ENCODE data around the gene AOPEP. TPM values are rescaled to one million over a fixed set of nuclear protein-coding genes. Genes with fewer than 3 reads are reported as not detected.

The AOPEP gene
- total RNA-seq, 4 donors from 2014 or later, result 149 to 306 (median 193) TPM

DNA sequence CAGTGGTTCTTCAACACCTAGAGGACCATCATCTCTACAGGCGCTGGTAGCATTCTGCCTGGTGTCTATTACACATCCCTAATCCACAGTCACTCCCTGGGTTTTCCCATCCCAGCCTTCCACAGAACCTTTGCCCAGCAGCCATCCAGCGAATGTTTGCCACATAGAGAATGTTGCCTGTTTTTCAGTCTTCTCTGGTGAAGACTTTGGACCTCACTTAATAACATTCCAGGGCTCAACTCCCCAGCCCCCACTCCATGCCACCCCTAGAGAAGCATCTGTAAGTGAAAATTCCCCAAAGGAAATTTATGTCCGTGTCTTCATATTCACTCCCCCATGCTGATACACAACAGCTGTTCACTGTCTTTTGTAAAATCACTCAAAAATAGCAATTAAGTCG lies 249.6 kb downstream of the AOPEP start:
- H3K4me3 ChIP-seq, result no peak overlapping the region
- H3K27me3 ChIP-seq, result no peaks in the 10 kb centered on the region
- WGBS, result 86% methylated on average over 4 of the region's 4 CpGs
- H3K27ac ChIP-seq, result no peak overlapping the region
- H3K36me3 ChIP-seq, result peaks cover 6% of the 10 kb centered on the region
- H3K9me3 ChIP-seq, result no peaks in the 10 kb centered on the region
- no peak for DNase-seq (ENCODE audit: low spot score in 2 of 2)
- TF ChIP-seq POLR2AphosphoS5 (IDR thresholded peaks at IDR 0.05), result no peak
- TF ChIP-seq POLR2A (IDR thresholded peaks at IDR 0.05), result no peak
- no peak for TF ChIP-seq EP300 (IDR thresholded peaks at IDR 0.05)
- TF ChIP-seq, protein P1, sequence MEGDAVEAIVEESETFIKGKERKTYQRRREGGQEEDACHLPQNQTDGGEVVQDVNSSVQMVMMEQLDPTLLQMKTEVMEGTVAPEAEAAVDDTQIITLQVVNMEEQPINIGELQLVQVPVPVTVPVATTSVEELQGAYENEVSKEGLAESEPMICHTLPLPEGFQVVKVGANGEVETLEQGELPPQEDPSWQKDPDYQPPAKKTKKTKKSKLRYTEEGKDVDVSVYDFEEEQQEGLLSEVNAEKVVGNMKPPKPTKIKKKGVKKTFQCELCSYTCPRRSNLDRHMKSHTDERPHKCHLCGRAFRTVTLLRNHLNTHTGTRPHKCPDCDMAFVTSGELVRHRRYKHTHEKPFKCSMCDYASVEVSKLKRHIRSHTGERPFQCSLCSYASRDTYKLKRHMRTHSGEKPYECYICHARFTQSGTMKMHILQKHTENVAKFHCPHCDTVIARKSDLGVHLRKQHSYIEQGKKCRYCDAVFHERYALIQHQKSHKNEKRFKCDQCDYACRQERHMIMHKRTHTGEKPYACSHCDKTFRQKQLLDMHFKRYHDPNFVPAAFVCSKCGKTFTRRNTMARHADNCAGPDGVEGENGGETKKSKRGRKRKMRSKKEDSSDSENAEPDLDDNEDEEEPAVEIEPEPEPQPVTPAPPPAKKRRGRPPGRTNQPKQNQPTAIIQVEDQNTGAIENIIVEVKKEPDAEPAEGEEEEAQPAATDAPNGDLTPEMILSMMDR (IDR thresholded peaks at IDR 0.05), result no peak
- peaks cover 7% of the 10 kb centered on the region for H3K4me1 ChIP-seq

DNA sequence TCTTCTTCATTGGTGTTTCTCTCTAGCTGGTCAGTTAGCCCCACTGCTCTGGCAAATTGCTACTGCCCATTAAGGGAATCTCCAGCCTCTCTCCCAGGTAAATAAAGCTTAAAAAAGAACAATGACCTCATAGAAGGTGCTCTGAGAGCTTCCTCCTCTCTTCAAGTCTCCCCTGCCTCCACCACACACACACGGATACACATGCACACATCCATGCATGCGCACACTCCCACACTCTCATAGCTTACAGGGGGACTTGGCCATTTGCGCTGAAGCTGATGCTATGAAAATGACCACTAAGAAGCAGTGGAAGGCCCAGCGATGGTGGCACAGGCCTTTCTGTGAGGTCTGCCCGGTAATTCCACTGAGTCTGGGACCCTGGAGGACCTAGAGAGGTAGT lies 250.9 kb downstream of the AOPEP start:
- H3K4me1 ChIP-seq, result peaks cover 7% of the 10 kb centered on the region
- no peak for DNase-seq (ENCODE audit: low spot score in 2 of 2)
- no peaks in the 10 kb centered on the region for H3K9me3 ChIP-seq
- H3K27me3 ChIP-seq, result no peaks in the 10 kb centered on the region
- WGBS, result 95% methylated on average over 5 of the region's 5 CpGs
- H3K4me3 ChIP-seq, result no peak overlapping the region
- TF ChIP-seq POLR2AphosphoS5 (IDR thresholded peaks at IDR 0.05) (no peak), EP300 (IDR thresholded peaks at IDR 0.05) (no peak), POLR2A (IDR thresholded peaks at IDR 0.05) (no peak)
- TF ChIP-seq, protein P1 (IDR thresholded peaks at IDR 0.05), result no peak
- H3K27ac ChIP-seq, result no peak overlapping the region
- peaks cover 6% of the 10 kb centered on the region for H3K36me3 ChIP-seq

DNA sequence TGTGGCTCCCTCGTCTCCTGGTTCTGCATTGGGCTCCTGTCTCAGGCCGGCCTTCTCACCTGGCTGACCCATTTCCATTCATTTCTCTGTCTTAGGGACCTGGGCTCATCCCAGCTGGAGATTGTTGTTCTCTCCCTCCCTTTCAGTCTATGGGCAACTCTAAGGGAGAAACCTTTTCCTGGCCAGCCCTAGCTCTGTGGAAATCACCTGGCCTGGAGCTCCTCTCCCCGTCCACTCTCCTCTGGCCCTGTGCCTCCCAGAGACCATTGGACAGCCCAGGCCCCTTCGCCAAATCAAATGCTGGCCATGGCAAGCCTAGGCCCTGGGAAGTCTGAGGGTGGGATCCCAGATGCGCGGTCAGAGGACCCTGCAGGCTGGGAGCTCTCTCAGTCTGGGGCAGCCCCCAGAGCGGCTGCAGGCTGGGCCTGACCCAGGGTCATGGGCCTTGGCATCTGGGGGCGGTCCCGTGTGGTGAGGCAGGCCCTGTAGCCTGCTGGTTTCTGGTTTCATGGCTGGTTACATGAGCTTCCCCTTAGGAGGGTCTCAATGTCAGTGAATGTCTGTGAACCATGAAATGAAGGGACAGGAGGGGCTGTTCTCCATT lies 253.5 kb downstream of the AOPEP start:
- no peak overlapping the region for H3K4me3 ChIP-seq
- H3K27ac ChIP-seq, result no peak overlapping the region
- WGBS, result 92% methylated on average over 9 of the region's 9 CpGs
- H3K27me3 ChIP-seq, result no peaks in the 10 kb centered on the region
- peaks cover 6% of the 10 kb centered on the region for H3K36me3 ChIP-seq
- H3K9me3 ChIP-seq, result no peaks in the 10 kb centered on the region
- H3K4me1 ChIP-seq, result no peaks in the 10 kb centered on the region
- TF ChIP-seq POLR2AphosphoS5 (IDR thresholded peaks at IDR 0.05) (no peak), POLR2A (IDR thresholded peaks at IDR 0.05) (no peak), EP300 (IDR thresholded peaks at IDR 0.05) (no peak)
- TF ChIP-seq, protein P1 (IDR thresholded peaks at IDR 0.05), result no peak
- DNase-seq (ENCODE audit: low spot score in 2 of 2), result no peak

DNA sequence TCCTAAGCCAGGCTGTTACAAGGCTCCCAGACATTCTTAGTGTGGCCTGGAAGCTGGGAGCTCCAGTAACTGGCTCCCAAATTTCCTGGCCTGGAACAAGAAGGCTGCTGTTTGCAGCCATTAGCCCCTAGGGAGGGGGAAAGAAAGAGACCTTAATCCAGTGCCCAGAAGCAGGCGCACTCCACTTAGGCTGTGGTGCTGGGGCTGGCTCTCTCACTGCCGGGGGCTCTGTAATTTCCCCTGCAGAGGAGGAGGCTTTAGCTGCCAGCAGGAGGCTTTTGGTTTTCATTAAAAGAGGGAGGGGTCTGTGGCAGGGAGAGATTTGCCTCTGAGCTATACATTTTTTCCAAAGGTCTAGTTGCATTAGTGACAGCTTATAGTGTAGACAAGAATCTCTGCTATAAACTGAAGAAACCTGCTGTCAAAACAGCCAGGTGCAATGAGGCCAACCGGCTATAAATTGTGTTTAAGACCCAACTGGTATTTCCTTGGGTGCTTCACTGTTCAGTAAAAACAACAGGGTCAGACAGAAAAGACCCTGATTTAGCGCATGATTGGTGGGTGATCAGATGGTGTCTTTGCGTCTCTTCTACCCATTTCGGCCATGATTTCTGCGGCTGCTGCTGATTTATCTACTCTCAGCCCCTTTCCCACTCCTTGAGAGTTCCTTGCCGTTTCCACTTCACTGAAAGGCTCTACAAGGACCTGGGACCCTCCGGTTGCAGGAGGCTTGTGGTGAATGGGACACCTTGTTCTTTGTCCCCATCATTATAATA lies 254.6 kb downstream of the AOPEP start:
- Histone ChIP-seq H3K36me3 (peaks cover 6% of the 10 kb centered on the region), H3K27me3 (no peaks in the 10 kb centered on the region), H3K4me3 (no peak overlapping the region), H3K27ac (no peak overlapping the region), H3K4me1 (no peaks in the 10 kb centered on the region), H3K9me3 (no peaks in the 10 kb centered on the region)
- no peak for DNase-seq (ENCODE audit: low spot score in 2 of 2)
- TF ChIP-seq POLR2A (IDR thresholded peaks at IDR 0.05) (no peak), POLR2AphosphoS5 (IDR thresholded peaks at IDR 0.05) (no peak), EP300 (IDR thresholded peaks at IDR 0.05) (no peak)
- TF ChIP-seq, protein P1 (IDR thresholded peaks at IDR 0.05), result no peak
- 86% methylated on average over 9 of the region's 9 CpGs for WGBS

DNA sequence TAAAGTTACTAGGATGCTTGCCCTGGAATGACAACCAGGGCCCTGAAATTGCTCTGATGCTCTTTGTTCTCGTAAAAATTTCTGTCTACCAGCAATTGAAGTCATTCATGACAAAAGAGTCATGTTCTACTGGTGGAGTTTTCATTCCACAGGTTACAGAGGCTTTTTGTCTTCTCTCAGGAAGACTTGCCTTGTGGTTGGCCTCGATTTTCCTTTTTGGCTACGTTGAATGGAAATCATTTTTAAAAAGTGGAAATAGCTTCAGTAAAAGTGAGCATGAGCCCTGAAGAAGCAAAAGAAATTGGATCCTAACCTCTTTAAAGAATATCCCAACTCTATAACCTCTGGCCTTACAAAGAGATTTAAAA lies 255.2 kb downstream of the AOPEP start:
- Histone ChIP-seq H3K9me3 (no peaks in the 10 kb centered on the region), H3K27me3 (no peaks in the 10 kb centered on the region), H3K4me3 (no peak overlapping the region), H3K4me1 (no peaks in the 10 kb centered on the region), H3K36me3 (peaks cover 6% of the 10 kb centered on the region), H3K27ac (no peak overlapping the region)
- WGBS, result 79% methylated on average over 3 of the region's 3 CpGs
- TF ChIP-seq EP300 (IDR thresholded peaks at IDR 0.05), result no peak
- TF ChIP-seq, protein P1 (IDR thresholded peaks at IDR 0.05), result no peak
- TF ChIP-seq POLR2A (IDR thresholded peaks at IDR 0.05), result no peak
- TF ChIP-seq POLR2AphosphoS5 (IDR thresholded peaks at IDR 0.05), result no peak
- DNase-seq (ENCODE audit: low spot score in 2 of 2), result no peak

All from suprapubic skin (tissue), 4 donors.